ENCODE data around the gene KCNC1. TPM values are rescaled to one million over a fixed set of nuclear protein-coding genes. Genes with fewer than 3 reads are reported as not detected.

KCNC1 gene
- total and polyA plus RNA-seq, 9 of the 15 experiments (the other 6 are each of a cell fraction or from before 2014, with no cell fraction given) = 0.05 to 0.08 TPM; not detected in 7

DNA sequence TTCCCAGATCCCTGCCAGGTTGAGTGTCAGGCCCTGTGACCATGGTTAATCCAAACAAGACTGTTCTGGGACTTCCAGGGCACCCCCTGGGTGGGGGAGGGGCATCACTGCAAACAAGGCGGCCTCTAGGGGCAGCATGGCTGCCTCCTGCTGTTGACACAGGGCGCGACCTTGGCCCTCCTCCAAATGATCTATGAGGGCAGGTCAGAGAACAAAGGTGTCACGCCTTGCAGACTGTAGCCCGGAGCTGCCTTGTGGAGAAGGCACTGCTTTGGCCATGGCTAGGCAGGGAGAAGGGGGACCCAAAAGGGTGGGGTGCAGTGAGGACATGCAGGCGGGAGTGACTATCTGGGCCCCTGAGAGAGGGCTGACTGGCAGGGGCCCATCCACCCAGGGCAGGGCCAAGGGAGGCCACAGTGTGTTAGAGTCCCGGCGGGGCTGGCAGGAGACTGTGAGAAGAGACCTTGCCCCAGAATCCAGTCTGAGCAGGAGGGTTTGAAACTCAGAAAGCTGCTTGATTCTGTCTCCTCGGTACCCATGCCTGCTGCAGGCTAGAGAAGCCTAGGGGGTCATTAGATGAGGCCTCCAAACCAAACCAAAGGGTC, 35.6 kb downstream of the KCNC1 start (continued):
- TF ChIP-seq, protein P1, sequence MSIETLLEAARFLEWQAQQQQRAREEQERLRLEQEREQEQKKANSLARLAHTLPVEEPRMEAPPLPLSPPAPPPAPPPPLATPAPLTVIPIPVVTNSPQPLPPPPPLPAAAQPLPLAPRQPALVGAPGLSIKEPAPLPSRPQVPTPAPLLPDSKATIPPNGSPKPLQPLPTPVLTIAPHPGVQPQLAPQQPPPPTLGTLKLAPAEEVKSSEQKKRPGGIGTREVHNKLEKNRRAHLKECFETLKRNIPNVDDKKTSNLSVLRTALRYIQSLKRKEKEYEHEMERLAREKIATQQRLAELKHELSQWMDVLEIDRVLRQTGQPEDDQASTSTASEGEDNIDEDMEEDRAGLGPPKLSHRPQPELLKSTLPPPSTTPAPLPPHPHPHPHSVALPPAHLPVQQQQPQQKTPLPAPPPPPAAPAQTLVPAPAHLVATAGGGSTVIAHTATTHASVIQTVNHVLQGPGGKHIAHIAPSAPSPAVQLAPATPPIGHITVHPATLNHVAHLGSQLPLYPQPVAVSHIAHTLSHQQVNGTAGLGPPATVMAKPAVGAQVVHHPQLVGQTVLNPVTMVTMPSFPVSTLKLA (conservative IDR thresholded peaks at IDR 0.05) = no peak
- TF ChIP-seq KLF1 (tag; IDR thresholded peaks at IDR 0.05) (0 out of 2 replicates have a peak, but pooled peaks have one; percentile 51), MEIS2 (IDR thresholded peaks at IDR 0.05; ENCODE audit: partially characterized antibody) (peak; percentile 24), LEF1 (IDR thresholded peaks at IDR 0.05) (peak; percentile 45; the same call in 1 of the 2 replicates)
- TF ChIP-seq, protein P2, sequence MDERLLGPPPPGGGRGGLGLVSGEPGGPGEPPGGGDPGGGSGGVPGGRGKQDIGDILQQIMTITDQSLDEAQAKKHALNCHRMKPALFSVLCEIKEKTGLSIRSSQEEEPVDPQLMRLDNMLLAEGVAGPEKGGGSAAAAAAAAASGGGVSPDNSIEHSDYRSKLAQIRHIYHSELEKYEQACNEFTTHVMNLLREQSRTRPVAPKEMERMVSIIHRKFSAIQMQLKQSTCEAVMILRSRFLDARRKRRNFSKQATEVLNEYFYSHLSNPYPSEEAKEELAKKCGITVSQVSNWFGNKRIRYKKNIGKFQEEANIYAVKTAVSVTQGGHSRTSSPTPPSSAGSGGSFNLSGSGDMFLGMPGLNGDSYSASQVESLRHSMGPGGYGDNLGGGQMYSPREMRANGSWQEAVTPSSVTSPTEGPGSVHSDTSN (CRISPR knock-in tag; IDR thresholded peaks at IDR 0.05; ENCODE audit: low read depth) = no peak
- TF ChIP-seq, protein P2 (tag; conservative IDR thresholded peaks at IDR 0.05; ENCODE audit: low read depth) = 0 out of 2 replicates have a peak, but pooled peaks have one; percentile 24
- TF ChIP-seq, protein P3, sequence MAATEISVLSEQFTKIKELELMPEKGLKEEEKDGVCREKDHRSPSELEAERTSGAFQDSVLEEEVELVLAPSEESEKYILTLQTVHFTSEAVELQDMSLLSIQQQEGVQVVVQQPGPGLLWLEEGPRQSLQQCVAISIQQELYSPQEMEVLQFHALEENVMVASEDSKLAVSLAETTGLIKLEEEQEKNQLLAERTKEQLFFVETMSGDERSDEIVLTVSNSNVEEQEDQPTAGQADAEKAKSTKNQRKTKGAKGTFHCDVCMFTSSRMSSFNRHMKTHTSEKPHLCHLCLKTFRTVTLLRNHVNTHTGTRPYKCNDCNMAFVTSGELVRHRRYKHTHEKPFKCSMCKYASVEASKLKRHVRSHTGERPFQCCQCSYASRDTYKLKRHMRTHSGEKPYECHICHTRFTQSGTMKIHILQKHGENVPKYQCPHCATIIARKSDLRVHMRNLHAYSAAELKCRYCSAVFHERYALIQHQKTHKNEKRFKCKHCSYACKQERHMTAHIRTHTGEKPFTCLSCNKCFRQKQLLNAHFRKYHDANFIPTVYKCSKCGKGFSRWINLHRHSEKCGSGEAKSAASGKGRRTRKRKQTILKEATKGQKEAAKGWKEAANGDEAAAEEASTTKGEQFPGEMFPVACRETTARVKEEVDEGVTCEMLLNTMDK (IDR thresholded peaks at IDR 0.05; ENCODE audit: borderline replicate concordance, insufficient read depth, low read depth, low read length, poor library complexity, severe bottlenecking) = peak; percentile 15
- TF ChIP-seq, protein P4, sequence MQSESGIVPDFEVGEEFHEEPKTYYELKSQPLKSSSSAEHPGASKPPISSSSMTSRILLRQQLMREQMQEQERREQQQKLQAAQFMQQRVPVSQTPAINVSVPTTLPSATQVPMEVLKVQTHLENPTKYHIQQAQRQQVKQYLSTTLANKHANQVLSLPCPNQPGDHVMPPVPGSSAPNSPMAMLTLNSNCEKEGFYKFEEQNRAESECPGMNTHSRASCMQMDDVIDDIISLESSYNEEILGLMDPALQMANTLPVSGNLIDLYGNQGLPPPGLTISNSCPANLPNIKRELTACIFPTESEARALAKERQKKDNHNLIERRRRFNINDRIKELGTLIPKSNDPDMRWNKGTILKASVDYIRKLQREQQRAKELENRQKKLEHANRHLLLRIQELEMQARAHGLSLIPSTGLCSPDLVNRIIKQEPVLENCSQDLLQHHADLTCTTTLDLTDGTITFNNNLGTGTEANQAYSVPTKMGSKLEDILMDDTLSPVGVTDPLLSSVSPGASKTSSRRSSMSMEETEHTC (IDR thresholded peaks at IDR 0.05) = no peak

All from K562 (cell line).